Subcutaneous adipose tissue (tissue), 4 donors: Measurements from ENCODE around the gene PDCD1. TPM values are rescaled to one million over a fixed set of nuclear protein-coding genes. Genes with fewer than 3 reads are reported as not detected.

Experiments
- CTCF ChIP-seq: fragments of 450-650 bp; IDR thresholded peaks from one replicate; pipeline ENCODE4 v1.5.1; 2016; ENCODE audit warnings: low read depth, mild to moderate bottlenecking, control low read depth, antibody characterized with exemption, moderate library complexity
- total RNA-seq, 4 donors: library from RNA; depleted of rRNA; stranded (reverse); fragments of >200 nt; gene quantifications; one replicate each; pipeline ENCODE4 v1.1.0, GENCODE V29; 2016

PDCD1 gene
- total RNA-seq, 4 donors from 2014 or later, result 0.44 to 0.57 (median 0.51) TPM; not detected in 1

GRCh38 chr2:241892299-241893137 is 33.8 kb upstream of the PDCD1 start:
- TF ChIP-seq CTCF, result no peak

- TF ChIP-seq CTCF, result no peak
Measured at GRCh38 chr2:241891988-241892298, 33.2 kb upstream of the PDCD1 start.

DNA sequence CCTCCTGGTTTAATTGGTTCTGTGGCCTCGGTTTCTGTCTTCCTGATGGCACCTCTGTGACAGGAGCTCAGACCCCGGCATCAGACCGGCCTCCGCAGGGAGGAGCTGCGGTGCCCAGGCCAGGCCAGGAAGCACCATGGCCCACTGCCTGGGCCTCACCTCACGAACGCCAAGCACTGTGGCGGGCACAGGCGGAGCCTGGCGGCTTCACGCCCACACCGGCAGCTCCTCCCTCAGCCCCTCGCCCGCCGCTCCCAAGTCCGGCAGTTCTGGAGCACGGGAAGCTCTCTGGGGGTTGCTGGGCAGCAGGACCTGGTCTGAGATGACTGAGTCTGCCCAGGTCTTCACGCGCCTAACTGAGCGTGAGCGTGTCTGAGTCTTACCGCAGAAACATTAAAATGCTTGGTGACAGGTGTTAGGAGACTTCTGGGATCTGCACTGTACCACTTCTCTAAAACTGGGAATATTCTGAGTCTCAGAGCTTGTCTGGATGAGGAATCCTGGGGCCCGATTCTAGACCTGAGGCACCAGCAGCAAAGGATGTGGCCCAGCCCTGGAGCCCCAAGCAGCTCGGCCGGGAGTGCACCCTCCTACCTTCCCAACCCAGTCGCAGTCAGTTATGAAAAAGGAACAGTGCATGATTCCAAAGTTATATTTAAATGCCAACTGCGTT is 32.8 kb upstream of the PDCD1 start:
- TF ChIP-seq CTCF, result no peak

DNA sequence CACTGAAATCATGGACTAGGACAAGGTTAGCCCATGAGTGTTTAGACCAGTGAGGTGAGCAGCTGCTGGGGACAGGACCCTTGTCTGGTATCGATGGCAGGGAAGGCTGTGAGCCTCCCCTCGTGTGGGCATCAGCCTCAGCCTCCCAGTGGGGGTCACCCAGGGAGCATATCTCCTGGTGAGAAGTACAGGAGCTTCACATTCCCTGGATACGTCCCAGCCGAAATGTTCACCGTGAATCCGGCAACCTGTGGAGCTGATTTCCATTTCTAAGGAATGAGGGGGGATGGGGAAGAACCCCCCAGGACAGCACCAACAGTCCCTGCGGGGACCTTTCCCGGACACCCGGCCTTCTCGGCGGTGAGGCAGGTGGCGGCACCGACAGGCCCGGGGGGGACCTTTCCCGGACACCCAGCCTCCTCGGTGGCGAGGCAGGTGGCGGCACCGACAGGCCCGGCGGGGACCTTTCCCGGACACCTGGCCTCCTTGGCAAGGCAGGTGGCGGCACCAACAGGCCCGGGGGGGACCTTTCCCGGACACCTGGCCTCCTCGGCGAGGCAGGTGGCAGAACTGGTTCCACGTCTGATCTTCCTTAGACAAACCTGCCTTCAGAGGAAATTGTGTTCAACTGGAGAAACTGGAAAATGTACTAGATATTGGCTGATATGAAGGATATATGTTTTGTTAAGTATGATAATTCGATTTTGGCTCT is 32.0 kb upstream of the PDCD1 start:
- no peak for TF ChIP-seq CTCF

DNA sequence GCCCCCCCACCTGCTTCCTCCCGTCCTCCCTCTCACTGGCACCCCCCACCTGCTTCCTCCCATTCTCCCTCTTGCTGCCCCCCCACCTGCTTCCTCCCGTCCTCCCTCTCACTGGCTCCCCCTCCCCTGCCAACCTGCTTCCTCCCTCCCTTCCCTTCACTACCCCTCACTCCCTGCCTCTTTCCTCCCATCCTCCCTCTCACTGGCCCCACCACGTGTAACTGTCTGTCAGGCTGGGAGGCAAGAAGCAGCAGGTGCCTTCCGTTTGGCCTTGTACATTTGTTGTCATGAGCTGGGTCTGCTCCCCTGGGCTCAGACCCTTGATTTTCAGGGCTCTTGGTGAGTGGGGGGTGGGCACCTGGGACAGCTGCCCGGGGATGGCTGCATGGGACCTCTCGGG is 29.9 kb upstream of the PDCD1 start:
- TF ChIP-seq CTCF, result no peak

DNA sequence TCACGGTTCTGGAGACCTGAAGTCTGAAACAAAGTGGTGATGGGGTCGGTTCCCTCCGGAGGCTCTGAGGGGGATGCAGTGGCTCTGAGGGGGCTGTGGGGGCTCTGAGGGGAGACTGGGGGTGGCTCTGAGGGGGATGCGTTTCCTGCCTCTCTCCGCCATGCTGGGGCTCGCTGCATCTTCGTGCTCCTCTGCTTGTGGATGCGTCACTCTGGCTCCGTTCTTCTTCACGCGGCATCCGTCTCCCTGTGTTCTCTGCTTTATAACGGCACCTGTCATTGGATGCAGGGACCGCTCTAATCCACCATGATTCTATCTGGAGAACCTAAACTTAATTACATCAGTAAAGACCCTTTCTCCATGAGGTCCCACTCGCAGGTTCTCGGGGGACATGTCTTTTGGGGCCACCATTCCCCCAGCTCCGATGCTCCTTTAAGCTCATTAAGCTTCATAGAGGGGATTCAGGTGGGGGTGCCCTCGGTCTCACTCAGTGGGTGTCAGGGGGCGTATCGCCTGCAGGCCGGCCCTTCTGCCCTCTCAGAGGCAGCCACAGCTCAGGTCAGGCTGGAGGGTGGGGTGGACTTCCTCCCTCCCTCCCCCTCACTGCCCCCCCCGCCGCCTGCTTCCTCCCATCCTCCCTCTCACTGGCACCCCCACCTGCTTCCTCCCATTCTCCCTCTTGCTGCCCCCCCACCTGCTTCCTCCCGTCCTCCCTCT is 29.3 kb upstream of the PDCD1 start:
- TF ChIP-seq CTCF, result no peak
